Kidney epithelial cell (primary cell): Measurements from ENCODE around the gene BSDC1. TPM values are rescaled to one million over a fixed set of nuclear protein-coding genes. Genes with fewer than 3 reads are reported as not detected.

ENCODE experiments used
- DNase-seq: peaks from one replicate; pipeline ENCODE4 v3.0.0-alpha.2; 2010; ENCODE audit warnings: low read depth
- H3K27me3 ChIP-seq: 2 replicates; pipeline ENCODE4 v1.6.0; 2011; ENCODE audit warnings: low read length; ENCODE audit not compliant: control insufficient read depth, insufficient read depth
- H3K36me3 ChIP-seq: 2 replicates; pipeline ENCODE4 v1.5.1; 2011; ENCODE audit warnings: low read length; ENCODE audit not compliant: control insufficient read depth, insufficient read depth
- H3K4me3 ChIP-seq: 2 replicates; pipeline ENCODE4 v1.5.1; 2011; ENCODE audit warnings: low read depth, mild to moderate bottlenecking, control low read depth, low read length
- CTCF ChIP-seq: IDR thresholded peaks from 2 replicates; pipeline ENCODE4 v1.5.1; 2011; ENCODE audit warnings: mild to moderate bottlenecking, moderate library complexity, low read length, control low read depth, inconsistent platforms; ENCODE audit not compliant: insufficient read depth, poor library complexity, severe bottlenecking
- total RNA-seq: library from RNA; depleted of rRNA; stranded (reverse); fragments of >200 nt; gene quantifications from 2 replicates; pipeline ENCODE4 v1.2.3, GENCODE V29; 2015

Gene BSDC1
- total RNA-seq, 1 donor from 2014 or later: 81.6 TPM

DNA sequence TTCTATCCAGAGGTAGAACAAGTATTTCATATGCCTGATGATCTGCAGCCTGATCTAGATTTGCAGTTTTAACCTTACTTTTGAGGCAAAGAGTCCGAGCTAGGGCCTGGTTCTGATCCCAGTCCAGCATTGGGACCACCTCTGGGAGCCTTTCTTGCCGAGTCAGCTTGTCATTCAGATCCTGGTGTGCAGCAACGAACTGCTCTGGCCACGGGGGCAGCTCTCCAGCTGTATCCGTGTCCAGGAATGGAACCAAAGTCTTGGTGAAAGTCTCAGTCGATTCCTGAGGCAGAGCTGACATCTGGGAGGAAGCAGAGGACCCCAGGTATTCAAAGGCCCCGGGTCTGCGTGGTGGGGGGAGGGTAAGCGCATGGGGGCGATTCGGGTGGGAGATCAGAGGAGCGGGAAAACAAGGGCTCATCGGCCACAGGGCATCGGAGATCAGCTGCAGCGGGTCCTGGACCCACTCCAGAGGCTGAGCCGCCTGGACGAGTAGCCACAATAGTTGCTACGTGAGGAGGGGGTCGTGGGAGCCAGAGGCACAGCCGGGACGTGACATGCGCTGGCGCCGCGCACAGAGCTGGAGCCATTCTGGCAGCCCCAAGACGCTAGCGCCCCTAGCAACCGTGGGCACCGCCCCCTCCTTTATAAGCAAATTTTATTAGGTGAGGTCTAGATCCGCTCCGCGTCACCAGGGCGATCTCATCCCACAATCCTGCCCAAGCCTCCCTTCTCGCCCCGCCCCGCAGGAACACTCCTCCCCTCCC is 32.4 kb upstream of the BSDC1 start:
- DNase-seq: no peak
- peaks cover 22% of the 10 kb centered on the region for H3K27me3 ChIP-seq
- no peak for TF ChIP-seq CTCF

DNA sequence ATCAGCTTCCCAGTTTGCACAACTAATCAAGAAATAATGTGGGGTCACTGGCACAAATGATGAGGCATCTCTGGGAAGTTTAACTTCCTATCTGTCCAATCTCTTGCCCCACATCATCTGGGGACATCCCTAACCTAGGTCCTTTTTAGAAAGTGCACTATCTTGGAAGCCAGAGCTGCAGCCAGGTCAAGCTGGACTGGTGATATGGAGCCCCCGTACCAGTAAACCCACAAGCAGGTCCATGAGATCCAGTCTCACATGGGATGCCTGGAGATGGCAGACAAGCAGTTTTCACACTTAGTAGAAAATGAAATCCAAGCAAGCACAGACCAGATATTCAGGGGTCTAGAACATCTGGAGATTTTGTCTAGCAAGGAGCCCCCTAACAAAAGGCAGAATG is 27.5 kb upstream of the BSDC1 start:
- no peaks in the 10 kb centered on the region for H3K36me3 ChIP-seq
- H3K4me3 ChIP-seq: no peak overlapping the region
- TF ChIP-seq CTCF: no peak
- no peak for DNase-seq
- H3K27me3 ChIP-seq: peaks cover 11% of the 10 kb centered on the region

More for the DNA sequence above, 32.4 kb upstream of the BSDC1 start:
- Histone ChIP-seq H3K36me3 (no peaks in the 10 kb centered on the region), H3K4me3 (peak overlapping the region; percentile 23)

- no peak for TF ChIP-seq CTCF
- Histone ChIP-seq H3K4me3 (no peak overlapping the region), H3K27me3 (peaks cover 2% of the 10 kb centered on the region), H3K36me3 (no peaks in the 10 kb centered on the region)
- DNase-seq: no peak
Observed at GRCh38 chr1:32414186-32414886, 20.1 kb upstream of the BSDC1 start.

- DNase-seq: no peak
- H3K27me3 ChIP-seq: peaks cover 2% of the 10 kb centered on the region
- H3K36me3 ChIP-seq: no peaks in the 10 kb centered on the region
- H3K4me3 ChIP-seq: no peak overlapping the region
- TF ChIP-seq CTCF: peak; percentile 40
Observed at GRCh38 chr1:32413507-32414185, 19.4 kb upstream of the BSDC1 start.

DNA sequence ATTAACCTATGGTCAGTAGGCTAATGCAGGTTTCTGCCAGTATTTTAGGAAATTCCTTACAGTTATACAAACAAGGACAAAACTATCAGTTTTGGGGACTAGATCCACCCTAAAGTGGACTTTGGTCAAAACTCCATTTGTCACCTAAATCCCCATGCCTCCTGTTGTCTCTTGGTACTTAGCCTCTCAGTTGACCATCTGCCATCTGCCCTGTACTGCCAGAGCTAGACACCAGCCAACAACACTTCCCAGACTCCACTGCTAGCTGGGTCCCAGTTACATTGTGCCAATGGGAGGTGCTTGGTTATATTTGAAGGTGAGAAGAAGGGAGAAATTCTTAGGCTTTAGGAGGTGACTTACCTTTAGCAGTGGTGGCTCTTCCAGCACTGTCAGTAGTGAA is 17.0 kb upstream of the BSDC1 start:
- Histone ChIP-seq H3K27me3 (peaks cover 2% of the 10 kb centered on the region), H3K36me3 (no peaks in the 10 kb centered on the region), H3K4me3 (no peak overlapping the region)
- TF ChIP-seq CTCF: no peak
- DNase-seq: no peak
